ENCODE results near the gene KCTD1. TPM values are rescaled to one million over a fixed set of nuclear protein-coding genes. Genes with fewer than 3 reads are reported as not detected.

The KCTD1 gene
- total and polyA plus RNA-seq, 4 donors, result 0.78 to 2.9 (median 2.0) TPM

- TF ChIP-seq NR2F2 (IDR thresholded peaks at IDR 0.05), result no peak
- no peak for TF ChIP-seq HNF4G (IDR thresholded peaks at IDR 0.05)
- TF ChIP-seq GABPA (IDR thresholded peaks at IDR 0.05 in 1 of 2, conservative IDR thresholded peaks at IDR 0.05 in 1 of 2), result no peak
- TF ChIP-seq ATF3 (IDR thresholded peaks at IDR 0.05), result no peak
- TF ChIP-seq, protein P1, sequence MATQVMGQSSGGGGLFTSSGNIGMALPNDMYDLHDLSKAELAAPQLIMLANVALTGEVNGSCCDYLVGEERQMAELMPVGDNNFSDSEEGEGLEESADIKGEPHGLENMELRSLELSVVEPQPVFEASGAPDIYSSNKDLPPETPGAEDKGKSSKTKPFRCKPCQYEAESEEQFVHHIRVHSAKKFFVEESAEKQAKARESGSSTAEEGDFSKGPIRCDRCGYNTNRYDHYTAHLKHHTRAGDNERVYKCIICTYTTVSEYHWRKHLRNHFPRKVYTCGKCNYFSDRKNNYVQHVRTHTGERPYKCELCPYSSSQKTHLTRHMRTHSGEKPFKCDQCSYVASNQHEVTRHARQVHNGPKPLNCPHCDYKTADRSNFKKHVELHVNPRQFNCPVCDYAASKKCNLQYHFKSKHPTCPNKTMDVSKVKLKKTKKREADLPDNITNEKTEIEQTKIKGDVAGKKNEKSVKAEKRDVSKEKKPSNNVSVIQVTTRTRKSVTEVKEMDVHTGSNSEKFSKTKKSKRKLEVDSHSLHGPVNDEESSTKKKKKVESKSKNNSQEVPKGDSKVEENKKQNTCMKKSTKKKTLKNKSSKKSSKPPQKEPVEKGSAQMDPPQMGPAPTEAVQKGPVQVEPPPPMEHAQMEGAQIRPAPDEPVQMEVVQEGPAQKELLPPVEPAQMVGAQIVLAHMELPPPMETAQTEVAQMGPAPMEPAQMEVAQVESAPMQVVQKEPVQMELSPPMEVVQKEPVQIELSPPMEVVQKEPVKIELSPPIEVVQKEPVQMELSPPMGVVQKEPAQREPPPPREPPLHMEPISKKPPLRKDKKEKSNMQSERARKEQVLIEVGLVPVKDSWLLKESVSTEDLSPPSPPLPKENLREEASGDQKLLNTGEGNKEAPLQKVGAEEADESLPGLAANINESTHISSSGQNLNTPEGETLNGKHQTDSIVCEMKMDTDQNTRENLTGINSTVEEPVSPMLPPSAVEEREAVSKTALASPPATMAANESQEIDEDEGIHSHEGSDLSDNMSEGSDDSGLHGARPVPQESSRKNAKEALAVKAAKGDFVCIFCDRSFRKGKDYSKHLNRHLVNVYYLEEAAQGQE (IDR thresholded peaks at IDR 0.05), result no peak
- TF ChIP-seq EGR1 (IDR thresholded peaks at IDR 0.05; ENCODE audit: low read depth in 2 of 2), result no peak
- no peak for TF ChIP-seq YY1 (IDR thresholded peaks at IDR 0.05)
- no peak for TF ChIP-seq RXRA (IDR thresholded peaks at IDR 0.05)
- TF ChIP-seq TAF1 (conservative IDR thresholded peaks at IDR 0.05), result no peak
- no peak for TF ChIP-seq JUND (IDR thresholded peaks at IDR 0.05)
- Histone ChIP-seq H3K27ac (ENCODE audit: low read depth in 1 of 2, low read length in 2 of 2) (no peak overlapping the region), H3K9ac (ENCODE audit: low read depth in 1 of 2, low read length in 2 of 2) (no peak overlapping the region), H3K4me3 (ENCODE audit: low read depth in 1 of 3, low read length in 3 of 3) (no peak overlapping the region), H3K4me1 (ENCODE audit: control insufficient read depth in 4 of 4, insufficient read depth in 4 of 4, low read length in 3 of 4) (peaks cover 0 to 2% (median under 1%) of the 10 kb centered on the region in 4 donors), H3K36me3 (ENCODE audit: control insufficient read depth in 4 of 4, insufficient read depth in 3 of 4, low read depth in 1 of 4, low read length in 3 of 4) (no peaks in the 10 kb centered on the region), H3K9me3 (ENCODE audit: control insufficient read depth in 4 of 4, low read length in 3 of 4) (no peaks in the 10 kb centered on the region), H3K27me3 (ENCODE audit: control insufficient read depth in 4 of 4, insufficient read depth in 4 of 4, low read length in 3 of 4) (peaks cover 0 to 2% (median 0%) of the 10 kb centered on the region in 4 donors)
- 85% methylated on average over 4 of the region's 4 CpGs for WGBS
- DNase-seq (ENCODE audit: low spot score), result no peak
Measured at GRCh38 chr18:26555804-26556553, 7.6 kb upstream of the KCTD1 start.

DNA sequence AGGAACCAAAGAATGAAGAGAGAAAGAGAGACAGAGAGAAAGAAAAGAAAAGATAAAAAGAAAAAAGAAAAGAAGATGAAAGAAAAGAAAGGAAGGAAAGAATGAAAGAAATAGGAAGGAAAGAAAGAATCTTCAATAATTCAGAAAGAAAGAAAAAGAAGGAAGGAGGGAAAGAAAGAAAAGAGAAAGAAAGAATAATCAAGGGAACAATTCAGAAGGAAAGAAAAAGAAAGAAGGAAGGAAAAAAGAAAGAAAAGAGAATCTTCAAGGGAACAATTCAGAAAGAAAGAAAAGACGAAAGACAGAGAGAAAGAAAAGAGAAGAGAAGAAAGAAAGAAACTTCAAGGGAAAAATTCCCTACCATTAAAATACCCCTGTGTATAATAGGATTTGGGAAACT is 5.6 kb upstream of the KCTD1 start:
- WGBS, result 85% methylated on average over 1 of the region's 1 CpG

More for the DNA sequence above, 5.6 kb upstream of the KCTD1 start:
- H3K36me3 ChIP-seq (ENCODE audit: control insufficient read depth in 4 of 4, insufficient read depth in 3 of 4, low read depth in 1 of 4, low read length in 3 of 4), result no peaks in the 10 kb centered on the region
- DNase-seq (ENCODE audit: low spot score), result no peak
- H3K4me1 ChIP-seq (ENCODE audit: control insufficient read depth in 4 of 4, insufficient read depth in 4 of 4, low read length in 3 of 4), result peaks cover 10 to 21% (median 17%) of the 10 kb centered on the region in 4 donors
- H3K27me3 ChIP-seq (ENCODE audit: control insufficient read depth in 4 of 4, insufficient read depth in 4 of 4, low read length in 3 of 4), result peaks cover 0 to 4% (median 1%) of the 10 kb centered on the region in 4 donors
- no peak overlapping the region for H3K4me3 ChIP-seq (ENCODE audit: low read depth in 1 of 3, low read length in 3 of 3)
- TF ChIP-seq FOXA1 (IDR thresholded peaks at IDR 0.05) (no peak), RAD21 (IDR thresholded peaks at IDR 0.05) (no peak), FOXA2 (IDR thresholded peaks at IDR 0.05) (no peak), SP1 (IDR thresholded peaks at IDR 0.05) (no peak), HNF4G (IDR thresholded peaks at IDR 0.05) (no peak), HNF4A (conservative IDR thresholded peaks at IDR 0.05) (no peak), NR2F2 (IDR thresholded peaks at IDR 0.05) (no peak), ATF3 (IDR thresholded peaks at IDR 0.05) (no peak), JUND (IDR thresholded peaks at IDR 0.05) (no peak), GABPA (IDR thresholded peaks at IDR 0.05 in 1 of 2, conservative IDR thresholded peaks at IDR 0.05 in 1 of 2) (no peak)
- TF ChIP-seq, protein P2, sequence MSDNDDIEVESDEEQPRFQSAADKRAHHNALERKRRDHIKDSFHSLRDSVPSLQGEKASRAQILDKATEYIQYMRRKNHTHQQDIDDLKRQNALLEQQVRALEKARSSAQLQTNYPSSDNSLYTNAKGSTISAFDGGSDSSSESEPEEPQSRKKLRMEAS (IDR thresholded peaks at IDR 0.05), result no peak
- TF ChIP-seq, protein P3, sequence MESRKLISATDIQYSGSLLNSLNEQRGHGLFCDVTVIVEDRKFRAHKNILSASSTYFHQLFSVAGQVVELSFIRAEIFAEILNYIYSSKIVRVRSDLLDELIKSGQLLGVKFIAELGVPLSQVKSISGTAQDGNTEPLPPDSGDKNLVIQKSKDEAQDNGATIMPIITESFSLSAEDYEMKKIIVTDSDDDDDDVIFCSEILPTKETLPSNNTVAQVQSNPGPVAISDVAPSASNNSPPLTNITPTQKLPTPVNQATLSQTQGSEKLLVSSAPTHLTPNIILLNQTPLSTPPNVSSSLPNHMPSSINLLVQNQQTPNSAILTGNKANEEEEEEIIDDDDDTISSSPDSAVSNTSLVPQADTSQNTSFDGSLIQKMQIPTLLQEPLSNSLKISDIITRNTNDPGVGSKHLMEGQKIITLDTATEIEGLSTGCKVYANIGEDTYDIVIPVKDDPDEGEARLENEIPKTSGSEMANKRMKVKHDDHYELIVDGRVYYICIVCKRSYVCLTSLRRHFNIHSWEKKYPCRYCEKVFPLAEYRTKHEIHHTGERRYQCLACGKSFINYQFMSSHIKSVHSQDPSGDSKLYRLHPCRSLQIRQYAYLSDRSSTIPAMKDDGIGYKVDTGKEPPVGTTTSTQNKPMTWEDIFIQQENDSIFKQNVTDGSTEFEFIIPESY (IDR thresholded peaks at IDR 0.05), result no peak
- TF ChIP-seq, protein P4, sequence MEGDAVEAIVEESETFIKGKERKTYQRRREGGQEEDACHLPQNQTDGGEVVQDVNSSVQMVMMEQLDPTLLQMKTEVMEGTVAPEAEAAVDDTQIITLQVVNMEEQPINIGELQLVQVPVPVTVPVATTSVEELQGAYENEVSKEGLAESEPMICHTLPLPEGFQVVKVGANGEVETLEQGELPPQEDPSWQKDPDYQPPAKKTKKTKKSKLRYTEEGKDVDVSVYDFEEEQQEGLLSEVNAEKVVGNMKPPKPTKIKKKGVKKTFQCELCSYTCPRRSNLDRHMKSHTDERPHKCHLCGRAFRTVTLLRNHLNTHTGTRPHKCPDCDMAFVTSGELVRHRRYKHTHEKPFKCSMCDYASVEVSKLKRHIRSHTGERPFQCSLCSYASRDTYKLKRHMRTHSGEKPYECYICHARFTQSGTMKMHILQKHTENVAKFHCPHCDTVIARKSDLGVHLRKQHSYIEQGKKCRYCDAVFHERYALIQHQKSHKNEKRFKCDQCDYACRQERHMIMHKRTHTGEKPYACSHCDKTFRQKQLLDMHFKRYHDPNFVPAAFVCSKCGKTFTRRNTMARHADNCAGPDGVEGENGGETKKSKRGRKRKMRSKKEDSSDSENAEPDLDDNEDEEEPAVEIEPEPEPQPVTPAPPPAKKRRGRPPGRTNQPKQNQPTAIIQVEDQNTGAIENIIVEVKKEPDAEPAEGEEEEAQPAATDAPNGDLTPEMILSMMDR (IDR thresholded peaks at IDR 0.05; ENCODE audit: low read depth, low read length, missing input control), result no peak
- H3K9me3 ChIP-seq (ENCODE audit: control insufficient read depth in 4 of 4, low read length in 3 of 4), result no peaks in the 10 kb centered on the region
- H3K9ac ChIP-seq (ENCODE audit: low read depth in 1 of 2, low read length in 2 of 2), result no peak overlapping the region
- no peak overlapping the region for H3K27ac ChIP-seq (ENCODE audit: low read depth in 1 of 2, low read length in 2 of 2)
